HG02588 (cell line): ENCODE data around the gene SUGCT.

Source experiments
- ATAC-seq: cut with Tn5 transposase; IDR thresholded peaks from one replicate; pipeline ENCODE4 v1.9.1; 2021; ENCODE audit warnings: mild to moderate bottlenecking, moderate library complexity; ENCODE audit not compliant: unreplicated experiment

SUGCT gene

DNA sequence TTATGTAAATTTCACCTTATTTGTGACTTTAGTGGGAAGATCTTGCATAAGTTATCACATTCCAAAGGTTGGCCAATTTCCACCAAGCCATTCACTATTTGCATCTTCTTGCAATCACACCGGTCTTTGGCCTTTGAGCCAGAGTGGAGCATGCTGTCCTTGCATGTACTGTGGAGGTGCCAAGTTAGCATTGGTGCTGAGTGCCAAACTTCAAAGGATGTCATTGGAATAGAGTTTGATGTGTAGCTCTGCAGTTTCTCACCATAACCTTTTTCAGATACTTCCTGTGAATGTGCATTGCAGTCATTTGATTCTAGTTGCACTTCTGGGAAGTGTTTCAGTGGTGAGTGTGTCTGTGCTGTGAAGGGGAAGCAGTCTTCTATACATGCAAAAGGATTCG is 620.6 kb downstream of the SUGCT start:
- no peak for ATAC-seq

DNA sequence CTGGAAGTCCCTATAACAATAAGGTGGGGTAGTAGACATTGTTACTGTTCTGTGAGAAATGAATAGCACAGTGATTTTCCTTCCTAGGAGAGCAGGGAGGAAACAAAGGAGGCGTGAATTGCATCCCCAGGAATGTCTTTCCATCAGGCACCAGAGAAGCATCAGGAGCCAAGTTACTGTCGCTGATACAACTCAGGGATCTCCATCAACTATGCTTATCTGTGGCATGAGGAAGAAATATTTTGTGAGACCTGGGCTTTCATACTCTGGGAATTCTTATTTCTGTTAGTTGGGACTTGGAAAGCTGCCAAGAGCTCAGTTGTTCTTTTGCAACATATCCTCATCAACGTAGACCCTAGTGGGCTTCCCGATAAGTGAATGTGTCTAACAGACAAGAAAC is 622.3 kb downstream of the SUGCT start:
- no peak for ATAC-seq

DNA sequence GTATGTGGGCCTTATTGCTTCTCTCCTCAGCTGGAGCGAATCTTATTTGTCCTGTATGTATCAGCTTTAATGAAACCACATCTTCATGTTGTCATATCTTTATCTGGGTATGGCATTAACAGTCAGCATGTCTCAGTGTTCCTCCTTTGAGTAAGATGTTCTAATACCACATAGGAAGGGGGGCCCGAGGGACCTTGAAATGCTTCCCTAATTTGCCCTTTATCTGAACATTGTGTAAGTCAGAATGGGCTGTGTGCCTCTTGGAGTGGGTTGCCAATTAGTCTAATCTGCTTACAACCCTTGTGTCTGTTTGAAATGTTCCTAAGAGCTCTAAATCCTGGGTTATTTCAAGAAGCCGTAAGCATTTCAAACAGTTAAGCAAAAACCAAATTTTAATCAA is 623.8 kb downstream of the SUGCT start:
- ATAC-seq = no peak

DNA sequence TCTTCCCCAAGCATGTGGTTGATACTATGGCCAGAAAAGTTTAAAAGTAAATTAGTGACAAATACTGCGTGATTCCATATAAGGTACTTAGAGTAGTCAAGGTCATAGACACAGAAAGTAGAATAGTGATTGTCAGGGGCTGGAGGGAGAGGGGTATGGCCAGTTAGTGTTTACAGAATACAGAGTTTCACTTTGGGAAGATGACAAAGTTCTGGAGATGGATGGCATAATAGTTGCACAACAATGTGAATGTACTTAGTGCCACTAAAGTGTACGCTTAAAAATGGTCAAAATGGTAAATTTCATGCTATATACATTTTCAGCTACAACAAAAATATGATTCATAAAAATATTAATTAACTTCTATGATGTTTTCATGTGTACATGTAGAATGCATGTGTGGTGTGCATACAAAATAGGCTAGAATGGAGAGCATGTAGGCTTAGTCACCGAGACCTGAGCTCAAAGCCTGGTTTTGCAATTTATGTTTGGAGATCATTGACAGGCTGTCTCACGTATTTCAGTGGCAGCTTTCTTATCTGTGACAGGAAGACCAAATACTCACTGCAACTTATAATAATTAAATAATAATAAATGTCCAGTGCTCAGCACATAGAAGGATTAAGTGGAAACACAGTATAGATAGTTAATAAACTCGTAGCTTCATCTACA is 625.6 kb downstream of the SUGCT start:
- ATAC-seq = no peak

DNA sequence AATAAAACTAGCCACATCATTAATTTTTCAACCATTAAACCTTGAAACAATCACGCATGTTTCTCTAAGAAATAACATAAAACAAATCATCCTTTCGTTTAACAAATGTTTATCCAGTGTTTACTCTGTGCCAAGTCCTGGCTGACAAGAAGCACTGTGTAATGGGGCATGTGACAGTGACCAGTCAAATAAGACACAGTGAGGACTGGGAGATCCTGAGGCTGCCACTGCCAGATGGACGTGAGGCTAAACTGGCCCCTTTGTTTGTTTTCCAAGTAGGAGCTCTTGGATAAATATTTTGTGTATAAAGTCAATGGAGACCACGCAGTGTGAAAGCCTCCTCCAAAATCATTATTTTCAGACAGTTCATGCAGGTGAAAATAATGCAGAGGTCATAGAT is 626.2 kb downstream of the SUGCT start:
- ATAC-seq = no peak

DNA sequence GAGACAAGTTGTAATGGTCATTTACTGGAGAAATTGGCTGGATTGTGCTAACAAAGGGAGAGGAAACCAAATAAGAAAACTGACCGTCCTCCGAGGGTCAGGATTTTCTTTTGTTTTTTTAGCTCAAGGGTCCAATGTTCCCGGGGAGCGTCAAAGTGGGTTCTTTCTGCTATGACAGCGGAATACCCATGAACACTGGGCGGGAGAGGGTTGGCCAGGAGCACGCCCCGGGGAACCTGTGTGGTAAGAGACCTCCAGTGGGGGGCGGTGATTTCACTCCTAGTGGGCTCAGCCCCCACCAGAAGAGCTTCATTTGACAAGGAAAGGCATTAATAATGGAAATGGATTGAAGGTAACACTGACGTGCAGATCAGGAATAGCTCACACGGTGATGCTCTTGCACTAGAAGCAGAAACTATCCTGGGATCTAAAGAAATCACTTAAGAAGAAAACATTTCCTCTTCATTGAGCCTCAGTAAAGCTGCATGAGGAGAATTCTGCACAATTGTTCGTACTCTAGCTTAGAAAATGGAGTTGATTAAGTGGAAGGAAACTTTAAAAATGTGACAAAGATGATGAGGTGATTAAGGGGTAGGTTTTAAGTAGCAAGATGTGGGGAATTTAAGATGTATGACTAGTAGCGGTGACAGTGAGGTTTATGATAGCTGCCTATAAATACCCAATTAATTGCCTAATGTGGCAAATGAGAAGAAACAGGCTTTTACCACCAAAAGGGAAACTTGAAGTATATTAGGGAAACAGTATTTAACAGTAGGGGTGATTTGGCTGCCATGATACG is 627.2 kb downstream of the SUGCT start:
- no peak for ATAC-seq

DNA sequence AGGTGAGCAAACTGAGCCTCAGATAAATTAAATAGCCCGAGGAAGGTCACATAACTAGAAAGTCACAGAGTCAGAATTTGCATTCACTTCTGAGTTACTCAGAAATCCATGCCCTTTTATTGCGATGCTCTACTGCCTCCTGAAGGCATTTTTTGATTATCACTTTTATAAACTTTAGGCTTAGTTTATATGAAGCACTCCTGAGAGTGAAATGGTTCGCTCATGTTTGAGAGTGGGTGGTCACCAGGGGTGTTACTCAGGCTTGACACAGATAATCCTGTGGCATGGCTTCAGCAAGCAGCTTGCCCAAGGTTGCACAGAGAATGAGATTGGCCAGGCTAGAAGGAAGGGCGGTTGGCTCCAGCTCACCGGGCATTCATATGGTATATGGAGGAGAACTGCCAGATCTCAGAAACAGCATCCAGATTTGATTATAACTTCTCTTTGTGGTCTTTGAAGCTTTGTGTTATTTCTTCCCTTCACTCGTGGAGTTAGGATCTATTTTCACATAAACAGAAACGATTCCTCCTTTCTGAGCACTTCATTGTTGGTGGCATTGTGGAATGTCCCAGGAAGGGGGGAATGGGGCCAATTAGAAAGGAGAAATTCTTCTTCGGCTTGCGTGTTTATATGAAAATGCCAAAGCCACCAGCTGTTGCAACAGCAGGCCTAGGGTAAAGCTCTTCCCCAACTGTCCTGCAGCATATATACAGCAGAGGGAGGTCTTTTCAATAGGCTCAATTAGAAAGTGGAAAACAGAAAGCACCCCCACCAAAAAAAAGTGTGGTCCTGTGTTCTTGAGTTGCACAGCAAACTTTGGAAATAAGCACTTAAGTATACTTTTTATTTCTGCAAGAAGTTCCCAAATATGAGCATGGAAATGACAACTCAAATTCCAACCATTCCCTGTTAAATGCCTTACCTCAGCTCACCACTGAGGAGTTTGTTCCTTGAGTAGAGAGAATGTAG is 628.8 kb downstream of the SUGCT start:
- no peak for ATAC-seq

DNA sequence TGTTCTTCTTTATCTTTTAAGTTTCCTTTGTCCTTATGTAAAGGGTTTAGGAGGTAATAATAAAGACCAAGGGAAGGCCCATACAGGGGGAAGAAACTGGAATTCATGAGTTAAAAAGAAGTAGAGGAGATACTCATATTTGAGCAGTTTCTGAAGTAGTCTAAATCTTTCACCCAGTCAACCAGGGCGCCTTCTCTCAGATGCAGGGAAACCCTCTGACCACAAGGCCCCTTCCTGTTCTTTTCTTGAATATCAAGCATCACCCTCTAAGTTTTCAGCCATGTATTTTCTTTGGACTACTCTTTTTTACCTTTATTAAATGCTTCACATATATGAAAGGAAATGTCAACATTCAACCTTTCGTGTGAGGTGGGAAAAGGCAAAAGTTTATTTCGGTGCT is 630.8 kb downstream of the SUGCT start:
- no peak for ATAC-seq

DNA sequence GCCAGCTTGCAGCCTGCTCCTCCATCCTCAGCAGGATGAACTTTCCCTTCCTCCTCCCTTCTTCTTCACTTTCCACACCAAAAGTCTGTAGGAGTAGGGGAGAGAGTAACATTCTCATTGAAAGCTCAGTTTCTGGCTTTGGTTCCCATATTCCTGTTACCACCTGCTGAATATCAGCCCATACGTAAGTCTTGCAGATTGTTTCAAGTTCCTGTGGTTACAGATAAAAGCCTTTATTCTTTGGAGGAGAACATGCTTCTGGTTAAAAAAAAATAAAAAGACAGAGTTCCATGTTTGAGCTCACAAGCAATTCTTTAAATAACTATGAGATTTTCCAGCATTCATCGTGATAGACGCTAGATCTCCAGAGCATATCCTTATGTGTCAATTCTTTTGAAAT is 637.3 kb downstream of the SUGCT start:
- no peak for ATAC-seq

DNA sequence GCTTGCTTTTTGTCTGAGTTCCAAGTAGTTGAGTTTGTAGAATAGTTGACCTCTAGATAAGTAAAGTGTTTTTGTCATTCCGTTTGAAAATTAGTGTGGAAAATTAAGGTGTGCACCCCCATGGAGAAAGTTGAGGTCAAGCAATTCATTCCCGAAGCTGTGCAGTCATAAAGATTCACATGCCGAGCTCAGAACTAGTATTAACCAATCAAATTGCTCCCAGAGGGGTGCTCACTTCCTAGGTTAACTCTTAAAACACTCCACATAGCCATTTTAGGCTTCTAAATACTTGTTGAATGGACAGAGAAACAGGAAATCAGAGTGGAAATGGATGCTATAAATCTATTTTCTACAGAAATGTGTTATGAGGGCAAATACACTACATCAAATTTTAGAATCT is 638.9 kb downstream of the SUGCT start:
- no peak for ATAC-seq

DNA sequence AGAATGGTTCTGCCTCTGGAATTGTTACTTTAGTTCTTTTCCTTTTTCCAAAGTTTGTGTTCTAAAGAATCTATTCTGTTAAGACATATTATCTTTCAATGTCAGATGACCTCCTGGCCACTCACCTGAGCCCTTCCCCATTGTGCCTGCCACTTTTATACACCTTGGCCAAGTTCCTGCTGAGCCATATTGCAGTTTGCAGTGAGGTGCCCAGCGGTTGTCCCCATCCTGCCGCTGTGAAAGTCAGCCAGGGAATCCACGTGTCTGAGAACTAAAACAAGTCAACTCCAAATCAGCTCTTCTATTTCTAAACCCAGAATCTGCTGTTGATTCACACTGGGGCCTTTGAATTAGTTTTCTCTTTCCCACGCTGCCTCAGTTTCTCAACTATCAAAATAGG is 641.1 kb downstream of the SUGCT start:
- ATAC-seq = no peak

DNA sequence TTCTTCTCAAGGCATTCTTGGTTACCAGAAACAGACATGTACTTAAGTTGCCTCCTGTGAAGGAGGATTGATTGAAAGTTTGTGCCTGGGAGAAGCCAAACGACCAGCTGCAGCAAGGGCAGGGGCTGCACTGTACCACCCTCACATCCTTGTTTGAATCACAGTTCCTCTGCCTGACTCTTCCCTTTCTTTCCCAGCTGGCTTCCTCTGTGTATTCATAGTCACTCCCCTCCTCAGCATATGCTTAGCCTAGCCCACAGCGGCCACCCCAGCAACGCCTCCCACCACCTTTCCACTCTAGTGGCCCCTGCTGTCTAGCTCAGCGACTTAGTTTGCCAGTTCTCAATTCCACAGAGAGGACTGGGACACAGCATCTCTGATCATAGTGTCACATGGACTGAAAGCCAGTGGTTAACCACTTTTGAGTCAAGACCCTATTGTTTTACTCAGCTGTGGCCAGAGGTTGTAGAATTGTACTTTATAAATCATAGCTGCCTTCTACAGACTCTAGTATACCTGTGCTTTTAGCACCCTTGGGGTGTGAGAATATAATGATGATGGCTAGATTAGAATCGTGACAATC is 643.0 kb downstream of the SUGCT start:
- no peak for ATAC-seq

DNA sequence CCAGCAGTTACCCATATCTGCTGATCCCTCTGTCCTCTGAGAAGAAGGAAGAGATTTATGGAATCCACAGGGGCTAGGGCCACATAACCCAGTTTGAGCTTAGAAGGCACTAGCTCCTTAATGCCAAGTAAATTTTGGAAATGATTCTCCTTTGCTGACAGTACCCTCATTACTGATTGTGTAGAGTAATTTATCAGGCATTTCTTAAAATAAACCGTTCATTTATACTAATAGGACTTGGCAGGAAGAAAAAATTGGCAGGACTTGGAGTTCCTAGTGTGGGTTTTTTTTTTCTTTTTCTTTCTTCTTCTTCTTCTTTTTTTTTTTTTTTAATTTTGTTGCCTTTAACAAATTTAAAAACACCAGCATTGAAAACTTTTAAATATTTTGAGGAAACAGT is 645.7 kb downstream of the SUGCT start:
- no peak for ATAC-seq

DNA sequence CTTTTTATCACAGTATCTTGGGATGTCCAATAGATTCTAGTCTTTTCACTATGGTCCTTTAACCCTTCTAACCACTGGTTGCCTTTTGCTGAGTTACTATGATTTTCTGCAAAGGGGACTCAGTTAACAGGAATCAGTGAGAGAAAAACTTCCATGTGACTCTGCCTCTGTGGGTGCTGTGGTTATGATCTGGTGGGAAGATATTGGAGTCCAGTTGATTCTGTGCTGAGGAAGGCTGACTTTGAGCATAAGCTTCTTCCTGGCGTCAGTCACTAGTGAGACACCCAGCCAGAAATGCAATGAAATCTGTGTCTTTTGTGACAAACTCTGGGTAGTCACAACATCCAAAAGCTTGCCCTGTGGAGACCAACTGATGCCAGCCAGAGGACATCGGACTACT is 648.0 kb downstream of the SUGCT start:
- ATAC-seq = no peak

DNA sequence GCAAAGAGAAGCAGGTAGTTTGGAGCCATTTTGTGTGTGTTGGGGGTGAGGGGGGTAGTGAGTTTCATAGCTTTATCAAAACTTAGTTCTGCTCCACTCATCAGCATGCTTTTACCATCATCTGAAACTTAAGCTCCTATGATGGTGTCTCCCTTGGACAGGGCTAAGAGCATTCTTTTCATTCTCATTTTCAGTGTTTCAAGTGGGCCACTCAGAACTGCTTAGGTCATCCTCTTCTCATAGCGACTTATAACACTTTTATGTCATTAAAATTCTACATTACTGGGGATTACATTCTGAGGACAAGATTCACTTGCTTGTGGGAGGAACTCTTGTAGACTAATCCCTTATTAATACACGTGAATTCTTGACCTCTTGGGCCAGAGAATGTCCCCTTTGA is 649.4 kb downstream of the SUGCT start:
- ATAC-seq = no peak

DNA sequence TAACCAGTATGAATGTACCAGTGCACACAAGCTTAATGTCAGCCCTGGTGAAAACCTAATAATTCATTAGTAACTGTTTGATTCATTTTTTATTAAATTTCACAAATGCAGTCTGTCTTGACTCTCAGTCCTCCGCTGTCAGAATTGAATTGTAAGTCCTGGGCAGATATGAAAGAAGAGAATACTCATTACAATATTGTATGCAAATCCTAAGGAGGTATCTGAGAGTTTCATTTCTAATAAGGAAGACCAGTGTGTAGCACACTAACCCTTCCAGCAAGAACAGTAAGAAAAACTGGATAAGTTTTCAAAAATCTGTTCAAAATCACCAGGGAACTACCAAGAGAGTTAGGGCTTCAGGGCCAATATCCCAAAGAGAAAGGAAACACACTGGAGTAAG is 652.1 kb downstream of the SUGCT start:
- no peak for ATAC-seq

DNA sequence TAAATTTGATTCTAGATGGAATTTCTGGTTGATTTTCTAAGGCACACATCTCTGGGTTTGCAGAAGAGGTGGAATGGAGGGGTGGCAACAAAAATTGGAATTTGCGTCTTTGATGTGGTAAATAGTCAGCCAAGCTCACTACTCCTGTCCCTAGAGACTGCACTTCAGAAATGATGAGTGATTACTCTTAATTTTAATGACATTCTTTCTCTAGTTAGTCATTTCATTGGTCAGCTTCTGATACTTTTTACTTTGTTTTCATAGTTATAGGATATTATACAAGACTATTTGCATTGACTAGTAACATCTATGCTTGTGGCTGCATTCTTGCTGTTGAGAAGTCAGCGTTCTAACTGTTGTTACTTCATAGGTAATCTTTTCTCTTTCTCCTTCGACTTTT is 658.3 kb downstream of the SUGCT start:
- no peak for ATAC-seq

DNA sequence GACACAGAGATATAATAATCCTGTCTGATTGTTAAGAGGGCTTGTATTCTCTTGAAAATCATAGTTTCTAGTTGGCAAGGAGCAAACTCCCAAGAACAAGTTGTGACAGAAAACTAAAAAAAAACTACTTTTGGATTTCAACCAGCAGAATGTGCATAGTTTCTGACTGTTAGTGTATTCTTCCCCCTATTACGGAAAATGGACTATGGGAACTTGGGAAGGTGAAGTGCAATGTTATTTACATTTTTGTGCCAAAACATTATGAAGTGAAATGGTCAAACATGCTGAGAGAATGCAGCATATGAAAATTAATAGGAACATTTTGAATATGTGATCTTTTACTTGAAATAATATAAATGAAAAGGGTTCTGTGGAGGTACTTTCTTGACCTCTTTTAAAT is 660.8 kb downstream of the SUGCT start:
- ATAC-seq = no peak

DNA sequence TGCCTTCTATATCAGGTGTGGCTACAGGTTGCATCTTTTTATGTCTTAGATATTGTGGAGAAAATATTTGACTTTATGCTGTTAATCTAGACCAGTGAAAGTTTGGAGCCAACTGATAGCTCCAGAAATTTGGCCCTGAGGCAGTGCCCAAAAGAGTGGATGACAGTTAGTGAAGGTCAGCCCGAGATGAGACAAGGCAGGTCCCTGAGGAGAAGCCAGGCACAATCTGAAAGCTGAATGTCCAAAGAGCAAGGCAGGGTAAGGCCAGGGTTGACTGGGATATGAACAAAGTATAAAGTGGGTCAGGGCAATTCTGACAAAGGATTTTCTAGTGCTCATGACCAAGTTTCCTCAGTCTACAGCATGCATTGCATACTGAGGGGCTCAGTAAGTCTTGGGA is 661.9 kb downstream of the SUGCT start:
- no peak for ATAC-seq

DNA sequence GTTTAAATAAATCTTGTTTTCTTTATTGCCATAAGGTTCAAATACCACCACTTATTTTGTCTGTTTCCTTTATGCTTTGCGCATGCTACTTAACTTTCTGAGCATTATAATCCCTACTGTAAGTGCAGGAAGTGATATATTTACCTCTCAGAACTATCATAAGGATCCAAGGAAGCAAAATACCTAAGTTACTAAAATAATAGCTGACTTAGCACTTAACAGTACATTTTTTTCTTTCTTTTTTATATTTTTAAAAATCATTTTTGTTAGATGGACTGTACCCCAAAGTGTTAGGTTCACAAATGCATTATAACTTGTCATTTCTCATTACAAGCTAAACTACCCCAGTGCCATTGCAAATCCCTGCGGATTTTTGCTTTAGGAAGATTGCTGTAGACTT is 663.8 kb downstream of the SUGCT start:
- no peak for ATAC-seq
